Measurements from ENCODE around the gene NYNRIN.
"Not testable (repeated sequence)": the region's sequence is repeated elsewhere in the genome, so short reads cannot be mapped to it uniquely, and the experiment has no call there.

Gene NYNRIN

DNA sequence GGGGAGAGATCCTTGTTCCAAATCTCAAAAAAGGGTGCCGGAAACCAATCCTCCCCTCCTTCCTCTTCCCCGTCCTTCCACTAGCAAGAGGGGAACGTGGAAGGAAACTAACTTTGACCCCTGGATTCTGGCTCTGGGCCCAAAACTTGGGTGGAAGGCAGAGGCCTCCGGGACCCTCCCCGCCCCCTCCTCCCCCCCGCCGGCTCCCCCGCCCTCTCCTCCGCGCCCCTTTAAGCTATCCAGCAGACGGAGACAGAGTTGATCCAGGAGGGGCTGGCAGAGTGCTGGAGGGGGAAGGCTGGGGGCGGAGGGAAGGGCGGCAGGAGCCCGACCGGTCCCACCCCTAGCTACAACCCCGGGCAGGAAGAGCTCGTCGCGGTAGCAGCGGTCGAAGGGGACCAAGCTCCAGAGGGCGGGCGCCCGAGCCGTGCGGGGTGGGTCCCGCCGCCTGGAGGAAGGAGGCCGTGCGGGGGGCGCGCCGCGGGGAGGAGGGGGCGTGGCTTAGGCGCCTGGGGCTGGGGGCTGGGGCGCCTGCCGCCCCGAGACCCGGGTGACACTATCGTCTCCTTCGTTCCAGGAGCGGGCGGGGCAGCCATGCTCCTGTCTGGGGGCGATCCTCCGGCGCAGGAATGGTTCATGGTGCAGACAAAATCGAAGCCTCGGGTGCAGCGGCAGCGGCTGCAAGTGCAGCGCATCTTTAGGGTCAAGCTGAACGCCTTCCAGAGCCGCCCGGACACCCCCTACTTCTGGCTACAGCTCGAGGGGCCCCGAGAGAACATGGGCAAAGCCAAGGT, at the start of gene NYNRIN:
Gene NYNRIN (plus strand): TSS at position 351 of the 794 bp plus-strand sequence. CDS start 244 bp downstream, at position 595.
- DNase-seq (ENCODE audit: low read depth, low spot score), result peak; percentile 62

DNA sequence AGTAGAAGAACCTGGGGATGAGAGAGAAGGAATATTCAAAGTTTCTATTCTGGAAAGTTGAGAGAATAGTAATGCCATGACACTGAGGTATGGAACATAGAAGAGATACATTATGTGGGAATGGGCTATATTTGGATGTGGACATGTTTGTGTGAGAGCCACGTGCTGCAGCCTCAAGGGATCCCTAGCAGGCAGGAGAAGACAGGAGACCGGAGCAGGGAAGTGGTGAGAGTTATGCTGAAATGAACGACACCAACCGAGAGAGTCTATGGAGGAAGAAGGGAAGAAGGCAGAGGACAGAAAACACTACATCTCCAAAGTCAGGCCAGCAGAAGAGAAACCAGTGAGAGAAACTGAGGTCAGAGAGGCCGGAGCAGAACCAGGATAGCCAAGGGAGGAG, 49.1 kb upstream of the NYNRIN start:
- no peak for DNase-seq (ENCODE audit: low read depth, low spot score)

DNA sequence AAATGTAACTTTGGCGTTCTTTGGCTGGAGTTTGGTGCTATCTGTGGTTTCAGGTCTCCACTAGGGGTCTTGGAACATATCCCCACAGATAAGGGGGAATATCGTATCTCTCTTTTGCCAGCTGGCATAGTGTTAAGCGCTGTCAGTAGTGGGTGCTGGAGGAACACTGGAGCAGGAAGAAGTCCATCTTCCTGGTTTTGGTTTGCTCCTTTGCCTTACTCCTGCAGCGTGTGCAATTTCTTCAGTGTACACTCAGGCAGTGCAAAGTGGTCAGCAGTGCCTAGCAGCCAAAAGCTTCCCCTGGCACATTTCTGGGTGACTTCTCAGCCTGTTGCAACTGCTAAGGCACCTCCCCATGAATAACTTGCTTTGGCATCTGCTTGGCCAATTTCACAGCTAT, 47.3 kb upstream of the NYNRIN start:
- DNase-seq (ENCODE audit: low read depth, low spot score), result no peak

DNA sequence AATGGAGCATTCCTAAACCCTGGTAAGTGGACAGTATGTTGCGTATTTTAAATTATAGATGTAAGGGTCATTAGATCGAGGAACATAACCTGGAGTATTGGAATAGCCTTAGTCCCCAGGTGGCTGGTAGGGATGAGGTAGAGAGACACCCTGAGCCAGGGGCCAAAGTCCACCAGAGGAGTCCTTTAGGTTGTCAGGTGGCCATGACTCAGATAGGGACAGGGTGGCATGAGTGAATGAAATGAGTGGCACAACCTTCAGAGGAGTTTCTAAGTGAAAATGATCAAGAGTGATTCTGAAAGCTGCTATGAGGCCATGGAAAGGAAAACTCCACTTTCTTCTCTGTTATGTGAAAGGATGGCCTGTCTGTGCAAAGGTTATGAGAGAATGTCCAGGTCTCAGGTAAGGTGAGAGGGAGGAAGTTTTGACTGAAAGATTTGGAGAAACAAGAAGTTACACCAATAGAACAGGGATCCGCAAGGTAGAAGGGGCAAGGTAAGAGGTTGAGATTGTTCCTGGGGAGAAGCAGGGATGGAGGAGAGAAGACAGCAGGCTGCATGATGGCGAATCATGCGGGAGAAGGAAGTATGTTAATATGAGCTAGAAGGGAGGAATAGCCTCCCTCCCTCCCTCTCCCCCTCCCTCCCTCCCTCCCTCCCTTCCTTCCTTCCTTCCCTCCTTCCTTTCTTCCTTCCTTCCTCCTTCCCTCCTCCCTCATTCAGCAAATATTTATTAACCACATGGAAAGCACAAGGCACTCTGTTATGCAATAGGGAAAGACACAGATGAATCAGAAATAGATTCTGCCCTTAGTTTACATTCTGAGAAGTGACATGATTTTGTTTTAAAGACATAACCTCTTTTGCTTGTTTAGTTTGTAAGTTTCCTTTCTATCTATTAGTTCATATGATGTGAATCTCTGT, 45.0 kb upstream of the NYNRIN start:
- no peak for DNase-seq (ENCODE audit: low read depth, low spot score)

DNA sequence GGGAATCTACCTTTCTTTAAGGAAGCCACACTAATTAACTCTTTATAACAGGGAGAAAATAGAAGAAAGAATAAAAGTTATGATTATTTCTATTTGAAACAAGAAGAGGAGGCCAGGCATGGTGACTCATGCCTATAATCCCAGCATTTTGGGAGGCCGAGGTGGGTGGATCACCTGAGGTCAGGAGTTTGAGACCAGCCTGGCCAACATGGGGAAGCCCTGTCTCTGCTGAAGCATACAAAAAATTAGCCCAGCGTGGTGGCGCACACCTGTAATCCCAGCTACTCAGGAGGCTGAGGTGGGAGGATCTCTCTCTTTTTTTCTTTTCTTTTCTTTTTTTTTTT, 44.3 kb upstream of the NYNRIN start:
- not testable (repeated sequence) for DNase-seq (ENCODE audit: low read depth, low spot score)

DNA sequence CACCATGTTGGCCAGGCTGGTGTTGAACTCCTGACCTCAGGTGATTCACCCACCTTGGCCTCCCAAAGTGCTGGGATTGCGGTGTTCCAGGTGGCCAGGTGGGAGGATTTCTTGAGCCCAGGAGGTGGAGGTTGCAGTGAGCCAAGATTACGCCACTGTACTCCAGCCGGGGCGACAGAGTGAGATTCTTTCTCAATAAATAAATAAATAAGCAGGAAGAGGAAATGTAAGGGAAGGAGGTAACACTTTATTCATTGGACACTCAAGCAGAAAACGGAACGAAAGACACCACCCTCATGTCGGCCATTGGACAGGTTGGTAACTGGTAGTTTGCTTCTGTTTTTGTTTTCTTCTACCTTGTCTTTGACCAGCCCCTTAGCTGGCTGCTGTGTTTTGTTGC, 43.8 kb upstream of the NYNRIN start:
- no peak for DNase-seq (ENCODE audit: low read depth, low spot score)

DNA sequence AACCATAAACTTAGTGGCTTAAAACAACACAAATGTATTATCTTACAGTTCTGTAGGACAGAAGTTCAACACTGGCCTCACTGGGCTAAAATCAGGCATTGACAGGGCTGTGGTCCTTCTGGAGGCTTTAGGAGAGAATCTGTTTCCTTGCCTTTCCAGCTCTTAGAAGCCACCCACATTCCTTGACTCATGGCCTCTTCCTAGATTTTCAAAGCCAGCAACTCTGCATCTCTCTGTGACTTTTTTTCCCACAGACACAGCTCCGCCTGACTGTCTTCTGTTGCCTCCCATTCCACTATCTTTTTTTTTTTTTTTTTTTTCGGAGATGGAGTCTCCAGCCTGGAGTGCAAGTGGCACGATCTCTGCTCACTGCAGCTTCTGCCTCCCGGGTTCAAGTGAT, 42.6 kb upstream of the NYNRIN start:
- no peak for DNase-seq (ENCODE audit: low read depth, low spot score)

DNA sequence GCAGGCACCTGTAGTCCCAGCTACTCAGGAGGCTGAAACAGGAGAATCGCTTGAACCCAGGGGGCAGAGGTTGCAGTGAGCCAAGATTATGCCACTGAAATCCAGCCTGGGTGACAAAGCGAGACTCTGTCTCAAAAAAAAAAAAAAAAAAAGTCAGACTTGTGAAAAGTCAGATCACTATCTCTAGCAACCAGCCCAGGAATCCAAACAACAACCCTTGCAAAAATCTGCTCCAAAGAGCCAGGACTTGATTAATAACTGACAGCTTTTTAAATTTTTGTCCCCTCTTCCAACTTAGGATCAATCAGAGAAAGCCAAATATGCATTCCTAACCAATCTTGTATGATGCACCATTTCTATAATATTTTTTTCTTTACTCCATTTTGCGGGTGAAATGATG, 38.5 kb upstream of the NYNRIN start:
- no peak for DNase-seq (ENCODE audit: low read depth, low spot score)

DNA sequence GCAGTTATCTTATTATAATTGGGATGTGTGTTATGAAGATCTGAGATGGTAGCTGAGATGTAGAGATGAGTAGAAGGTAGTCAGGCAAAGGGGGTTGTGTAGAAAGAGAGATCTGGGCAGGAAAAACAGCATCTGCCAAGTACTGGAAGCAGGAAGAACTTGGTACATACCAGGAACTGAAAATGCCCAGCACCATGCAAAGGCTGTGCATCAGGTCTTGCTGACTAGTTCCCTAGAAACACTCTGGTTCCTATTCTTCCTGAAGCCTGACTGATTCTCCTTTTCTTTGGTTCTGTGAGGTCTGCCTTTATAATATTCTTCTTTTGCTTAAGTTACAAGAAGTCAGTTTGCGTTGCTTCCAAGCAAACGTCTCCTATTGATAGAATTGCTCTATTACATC, 37.5 kb upstream of the NYNRIN start:
- DNase-seq (ENCODE audit: low read depth, low spot score), result no peak

DNA sequence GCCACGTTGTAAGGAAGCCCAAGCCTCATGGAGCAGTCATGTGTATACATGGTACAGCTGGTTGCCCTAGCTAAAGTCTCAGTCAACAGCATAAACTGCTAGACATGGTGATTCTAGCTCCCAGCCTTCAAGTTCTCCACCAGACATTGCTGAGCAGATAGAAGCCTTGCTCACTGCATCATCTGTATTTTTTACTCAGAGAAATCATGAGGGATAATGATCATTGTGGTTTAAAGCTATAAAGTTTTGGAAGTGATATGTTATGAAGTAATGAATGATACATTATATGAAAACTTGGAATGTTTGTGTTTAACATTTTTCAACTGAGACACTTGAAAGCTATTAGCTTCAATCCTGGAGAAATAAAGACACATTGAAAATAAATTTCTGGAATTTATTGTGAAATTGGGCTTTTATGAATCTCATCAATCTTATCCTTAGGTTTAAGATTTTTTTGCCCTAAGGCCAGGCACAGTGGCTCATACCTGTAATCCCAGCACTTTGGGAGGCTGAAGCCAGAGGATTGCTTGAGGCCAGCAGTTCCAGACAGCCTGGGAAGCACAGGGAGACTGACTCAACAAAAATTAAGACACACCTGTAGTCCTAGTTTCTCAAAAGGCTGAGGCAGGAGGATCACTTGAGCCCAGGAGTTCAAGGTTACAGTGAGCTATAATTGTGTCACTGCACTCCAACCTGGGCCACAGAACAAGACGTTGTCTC, 36.4 kb upstream of the NYNRIN start:
- no peak for DNase-seq (ENCODE audit: low read depth, low spot score)

DNA sequence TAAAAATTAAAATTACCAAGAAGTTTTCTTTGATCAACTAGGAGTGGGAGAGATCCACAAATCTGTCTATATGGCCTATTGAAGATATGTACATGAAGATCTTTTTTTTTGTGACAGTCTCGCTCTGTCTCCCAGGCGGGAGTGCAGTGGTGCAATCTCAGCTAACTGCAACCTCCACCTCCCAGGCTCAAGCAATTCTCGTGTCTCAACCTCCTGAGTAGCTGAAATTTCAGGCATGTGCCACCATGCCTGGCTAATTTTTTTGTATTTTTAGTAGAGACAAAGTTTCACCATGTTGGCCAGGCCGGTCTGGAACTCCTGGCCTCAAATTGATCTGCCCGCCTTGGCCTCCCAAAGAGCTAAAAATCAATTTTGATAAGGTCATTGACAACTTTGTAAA, 35.4 kb upstream of the NYNRIN start:
- DNase-seq (ENCODE audit: low read depth, low spot score), result no peak

DNA sequence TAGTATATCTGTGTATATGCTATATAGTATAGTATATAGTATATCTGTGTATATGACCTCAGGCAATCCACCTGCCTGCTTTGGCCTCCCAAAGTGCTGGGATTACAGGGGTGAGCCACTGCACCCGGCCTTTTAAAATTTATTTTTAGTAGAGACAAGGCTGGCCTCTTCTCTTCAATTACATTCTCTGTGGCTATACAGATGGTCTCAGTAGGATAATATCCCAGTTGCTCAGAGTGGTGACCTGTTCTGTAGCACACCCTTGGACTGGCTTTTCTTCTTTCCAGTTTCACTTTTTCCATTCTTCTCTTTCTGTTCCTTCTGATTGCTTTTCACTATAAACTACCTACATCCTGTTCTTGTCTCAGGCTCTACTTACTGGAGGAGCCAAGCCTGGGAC, 34.0 kb upstream of the NYNRIN start:
- DNase-seq (ENCODE audit: low read depth, low spot score), result no peak

DNA sequence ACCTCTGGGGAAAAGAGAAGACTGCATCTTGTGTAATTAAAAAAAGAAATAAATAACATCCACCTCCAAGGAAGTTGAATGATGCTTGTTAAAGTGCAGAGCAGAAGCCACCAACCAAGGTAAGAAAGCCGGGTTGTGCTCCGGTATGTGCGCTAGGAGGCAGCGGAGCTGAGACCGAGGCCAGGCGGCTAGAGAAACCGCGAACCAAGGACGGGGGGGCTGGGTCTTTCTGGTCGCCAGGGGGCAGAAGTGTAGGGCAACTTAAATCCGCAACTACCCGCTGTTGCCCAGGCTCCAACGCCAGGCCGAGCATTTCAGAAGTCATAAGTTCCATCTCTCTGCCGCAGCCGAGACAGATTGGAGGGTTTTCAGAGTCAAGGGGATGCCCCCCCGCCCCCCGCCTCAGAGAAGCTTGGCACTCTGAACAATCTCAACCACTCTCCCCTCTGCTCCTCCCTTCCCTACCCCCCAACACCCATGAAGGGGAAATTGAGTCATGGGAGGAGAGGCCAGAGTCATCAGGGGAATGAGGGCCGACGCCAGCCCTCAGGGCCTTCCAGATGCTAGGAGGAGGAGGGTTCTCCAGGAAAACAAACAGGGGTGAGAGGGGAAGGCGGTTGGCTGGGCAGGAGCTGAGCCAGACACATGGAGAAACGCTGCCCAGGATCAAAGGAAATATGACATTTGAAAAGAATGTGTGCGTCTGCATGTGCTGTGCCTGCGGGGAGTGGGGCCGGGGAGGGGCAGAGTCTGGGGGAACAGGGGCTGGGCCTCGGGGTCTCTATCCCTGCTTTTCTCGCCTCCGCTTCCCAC, 33.0 kb upstream of the NYNRIN start:
- peak; percentile 96 for DNase-seq (ENCODE audit: low read depth, low spot score)

DNA sequence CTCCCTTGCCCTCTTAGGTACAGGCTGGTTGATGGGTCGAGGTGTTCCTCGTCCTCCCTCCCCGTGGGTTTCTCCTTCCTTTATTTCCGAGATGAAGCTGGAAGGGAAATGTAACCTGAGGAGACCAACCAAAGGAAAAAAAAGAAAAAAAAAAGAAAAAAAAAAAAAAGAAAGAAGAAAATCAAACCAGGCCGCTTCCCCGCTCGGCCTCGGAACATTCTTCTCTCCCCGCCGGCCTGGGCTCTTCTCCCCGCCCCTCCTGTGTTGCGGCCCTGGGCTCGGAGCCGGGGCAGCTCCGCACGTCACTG, 32.4 kb upstream of the NYNRIN start:
- DNase-seq (ENCODE audit: low read depth, low spot score), result no peak

DNA sequence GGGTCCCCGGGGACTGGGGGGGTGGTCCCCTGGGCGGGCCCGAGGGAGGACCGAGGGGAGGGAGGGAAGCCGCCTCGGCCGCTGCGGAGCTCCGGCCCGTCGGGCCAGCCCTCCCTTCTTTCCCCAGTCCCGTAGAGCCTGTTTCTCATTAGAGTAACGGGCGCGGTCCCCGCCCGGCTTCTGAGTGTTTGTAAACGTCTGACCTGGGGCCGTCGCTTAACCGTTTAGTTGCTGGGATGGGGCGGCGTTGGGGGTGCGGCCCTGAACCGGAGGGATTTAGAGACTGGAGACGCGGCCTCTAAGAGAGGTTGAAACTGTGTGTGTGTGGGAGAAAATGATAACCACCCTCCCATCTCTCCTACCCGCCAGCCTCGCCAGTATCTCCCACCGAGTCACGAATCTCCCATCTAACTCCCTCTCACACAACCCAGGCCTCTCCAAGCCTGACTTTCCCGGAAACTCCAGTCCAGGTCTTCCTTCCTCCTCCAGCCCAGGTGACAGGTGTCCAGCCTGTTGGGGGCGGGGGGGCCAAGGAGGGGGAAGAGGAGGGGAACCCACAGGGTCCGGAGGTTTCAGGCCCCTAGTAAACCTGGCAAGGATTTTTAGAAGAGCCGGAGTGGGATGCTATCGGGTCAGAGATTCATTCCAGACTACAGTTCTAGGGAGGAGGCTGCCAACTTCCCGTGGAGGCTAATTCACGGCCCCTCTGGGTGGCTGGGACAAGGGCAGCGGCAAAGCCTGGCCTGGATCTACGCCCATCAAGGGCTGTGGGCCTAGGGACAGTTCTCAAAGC, 31.9 kb upstream of the NYNRIN start:
- peak; percentile 93 for DNase-seq (ENCODE audit: low read depth, low spot score)

DNA sequence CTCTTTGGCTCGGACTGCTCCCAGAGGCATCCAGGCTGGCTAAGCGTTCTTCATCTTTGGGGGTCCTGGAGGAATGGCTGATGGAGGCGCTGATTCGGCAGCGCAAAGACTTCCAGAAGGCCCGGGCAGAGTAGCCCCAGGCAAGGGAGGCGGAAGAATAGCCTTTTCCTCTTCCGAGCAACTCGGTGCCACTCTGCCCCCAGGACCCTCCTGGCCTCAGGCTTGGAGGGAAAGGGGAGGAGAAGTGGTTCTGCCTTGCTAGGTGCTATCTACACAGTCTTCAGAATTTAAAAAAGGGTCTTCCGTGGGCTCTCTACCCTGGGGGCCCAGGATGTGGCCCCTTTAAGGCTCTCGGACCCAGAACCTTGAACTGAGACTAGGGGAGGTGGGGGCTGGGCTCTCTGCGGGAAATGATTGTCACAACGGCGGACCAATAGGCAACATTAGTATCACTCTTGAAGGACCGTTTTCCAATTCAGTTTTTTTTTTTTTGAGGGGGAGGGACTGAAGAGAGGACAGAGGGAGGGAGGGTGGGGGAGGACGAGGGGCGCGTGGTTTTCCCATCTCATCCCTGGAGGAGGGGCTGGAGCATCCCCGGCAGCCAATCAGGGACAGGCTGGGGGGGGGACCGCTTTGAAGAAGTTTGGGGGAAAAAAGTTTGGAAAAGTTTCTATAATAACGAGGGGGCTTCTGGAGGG, 31.1 kb upstream of the NYNRIN start, which contains the start of gene NFATC4:
Gene NFATC4 (plus strand): TSS at position 671 of the 698 bp plus-strand sequence. CDS start 157 bp downstream, outside the sequence.
- peak; percentile 92 for DNase-seq (ENCODE audit: low read depth, low spot score)

DNA sequence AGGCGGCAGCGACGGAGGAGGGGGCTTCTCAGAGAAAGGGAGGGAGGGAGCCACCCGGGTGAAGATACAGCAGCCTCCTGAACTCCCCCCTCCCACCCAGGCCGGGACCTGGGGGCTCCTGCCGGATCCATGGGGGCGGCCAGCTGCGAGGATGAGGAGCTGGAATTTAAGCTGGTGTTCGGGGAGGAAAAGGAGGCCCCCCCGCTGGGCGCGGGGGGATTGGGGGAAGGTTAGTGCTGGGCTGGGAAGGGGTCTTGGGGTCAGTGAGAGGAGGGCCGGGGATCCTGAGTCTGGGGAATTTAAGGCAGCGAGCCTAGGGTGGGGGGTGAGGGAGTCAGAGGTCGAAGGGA, 30.6 kb upstream of the NYNRIN start:
- DNase-seq (ENCODE audit: low read depth, low spot score), result no peak

DNA sequence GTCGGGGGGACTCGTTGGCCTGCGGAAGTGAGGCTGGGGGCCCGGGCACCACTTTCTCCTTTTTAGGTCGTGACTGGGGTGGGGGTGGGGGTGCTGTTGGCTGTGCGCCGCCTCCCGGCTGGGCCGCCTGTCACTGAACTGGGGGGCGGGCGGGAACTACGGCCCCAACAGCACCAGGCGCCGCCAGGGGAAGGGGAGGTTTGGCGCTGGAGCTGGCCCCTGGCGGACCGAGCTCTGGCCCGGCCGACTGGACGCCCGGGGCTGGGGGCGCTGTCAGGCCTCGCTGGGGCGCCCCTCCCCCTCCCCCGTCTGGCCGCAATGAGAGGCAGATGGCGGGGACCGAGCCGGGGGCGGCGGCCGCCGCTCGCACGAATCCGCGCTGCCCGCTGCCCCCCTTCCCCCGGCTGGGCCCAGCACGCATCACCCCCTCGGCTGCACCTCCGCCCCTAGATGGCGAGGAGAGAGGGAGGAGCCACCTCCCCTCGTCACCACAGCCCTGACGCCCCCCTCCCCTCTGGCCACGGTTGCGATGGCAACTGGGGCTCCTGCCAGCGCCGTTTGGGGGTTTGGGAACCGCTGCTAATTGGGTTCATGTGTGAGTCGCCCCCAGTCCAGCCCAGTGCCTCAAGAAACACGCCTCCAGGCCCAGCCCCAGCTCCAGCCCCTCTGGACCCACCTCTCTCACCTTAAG, 30.1 kb upstream of the NYNRIN start:
- peak; percentile 86 for DNase-seq (ENCODE audit: low read depth, low spot score)

DNA sequence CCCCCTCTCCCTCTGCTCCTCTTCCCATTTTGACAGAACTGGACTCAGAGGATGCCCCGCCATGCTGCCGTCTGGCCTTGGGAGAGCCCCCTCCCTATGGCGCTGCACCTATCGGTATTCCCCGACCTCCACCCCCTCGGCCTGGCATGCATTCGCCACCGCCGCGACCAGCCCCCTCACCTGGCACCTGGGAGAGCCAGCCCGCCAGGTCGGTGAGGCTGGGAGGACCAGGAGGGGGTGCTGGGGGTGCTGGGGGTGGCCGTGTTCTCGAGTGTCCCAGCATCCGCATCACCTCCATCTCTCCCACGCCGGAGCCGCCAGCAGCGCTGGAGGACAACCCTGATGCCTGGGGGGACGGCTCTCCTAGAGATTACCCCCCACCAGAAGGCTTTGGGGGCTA, 29.3 kb upstream of the NYNRIN start:
- DNase-seq (ENCODE audit: low read depth, low spot score), result no peak

Measured in astrocyte of the hippocampus (primary cell).